Activated CD8-positive, alpha-beta memory T cell treated with anti-CD3 and anti-CD28 coated beads, Interleukin-2, amount 10 ng/mL, durations not matched to agents 7 days and 5 days (primary cell): ENCODE measurements around the gene EOLA1. TPM values are rescaled to one million over a fixed set of nuclear protein-coding genes. Genes with fewer than 3 reads are reported as not detected.

Experiments used
- ATAC-seq: fragments of 150-1000 bp; cut with Tn5 transposase; one replicate; pipeline ENCODE4 v1.10.0; 2021; ENCODE audit warnings: moderate library complexity
- CTCF ChIA-PET: fragments of 350-600 bp; sonication (Branson Sonifier 250); formaldehyde crosslinking; loops from one replicate; lab custom pipeline; 2021; ENCODE audit warnings: antibody characterized with exemption; lab: Charles Lee
- DNase-seq: peaks from one replicate; pipeline ENCODE4 v3.0.0-alpha.2; 2020
- H3K27ac Mint-ChIP-seq: one replicate; pipeline ENCODE4 v1.8.0; 2021; ENCODE audit warnings: mild to moderate bottlenecking, mixed read lengths
- H3K27me3 Mint-ChIP-seq: one replicate; pipeline ENCODE4 v1.8.0; 2021; ENCODE audit warnings: mixed read lengths
- H3K36me3 Mint-ChIP-seq: one replicate; pipeline ENCODE4 v1.8.0; 2021; ENCODE audit warnings: mild to moderate bottlenecking, mixed read lengths
- H3K4me1 Mint-ChIP-seq: one replicate; pipeline ENCODE4 v1.8.0; 2021; ENCODE audit warnings: mixed read lengths
- H3K4me3 Mint-ChIP-seq: one replicate; pipeline ENCODE4 v1.8.0; 2021; ENCODE audit warnings: mild to moderate bottlenecking, moderate library complexity, mixed read lengths
- H3K9me3 Mint-ChIP-seq: one replicate; pipeline ENCODE4 v1.8.0; 2022; ENCODE audit warnings: low read depth, mixed read lengths
- total RNA-seq, 2 experiments: library from RNA; stranded (reverse); gene quantifications; one replicate each; pipeline ENCODE4 v1.2.3, GENCODE V29; 2021

EOLA1 gene
- total RNA-seq, 2 experiments from 2014 or later = 45.2 to 50.6 TPM

DNA sequence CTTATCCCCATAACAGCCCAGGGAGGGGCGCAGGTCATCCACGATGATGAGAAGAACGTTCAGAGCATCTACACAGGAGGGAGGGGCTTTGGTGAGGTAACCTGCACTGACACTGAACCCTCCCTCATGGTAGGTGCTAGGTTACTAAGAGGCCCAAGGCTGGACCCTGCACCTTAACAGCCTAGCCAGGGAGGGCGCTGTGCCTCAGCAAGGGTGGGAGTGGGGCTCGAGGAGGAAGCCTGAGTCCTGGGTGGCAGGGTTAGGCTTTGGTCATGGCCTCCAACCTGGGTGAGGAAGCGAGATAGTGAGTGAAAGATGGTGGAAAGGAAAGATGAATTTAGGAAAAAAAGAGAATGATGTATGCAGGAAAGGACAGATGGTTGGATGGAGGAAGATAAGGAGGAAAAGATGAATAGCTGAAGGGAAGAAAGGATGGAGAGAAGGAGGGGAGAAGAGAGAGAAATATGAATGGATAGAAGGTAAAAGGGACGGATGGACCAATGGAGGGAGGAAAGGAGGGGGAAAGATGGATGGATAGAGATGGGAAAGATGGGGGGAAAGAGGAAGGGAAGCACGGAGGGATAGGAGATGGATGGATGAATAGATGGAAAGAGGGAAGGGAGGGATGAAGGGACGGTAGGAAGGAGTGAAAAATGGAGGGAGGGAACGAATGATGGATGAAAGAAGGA lies 36.4 kb upstream of the EOLA1 start:
- CTCF ChIA-PET = interaction anchor here (1.1 to 3.1 kb wide), 7 partner anchors 8 to 36 kb away, joined by 3 to 11 read pairs (median 4); partner anchors contain the start of gene EOLA1
- ATAC-seq (peak; percentile 58), DNase-seq (peak; percentile 89)
- H3K4me3 Mint-ChIP-seq = peak overlapping the region; percentile 100
- no peaks in the 10 kb centered on the region for H3K9me3 Mint-ChIP-seq
- H3K36me3 Mint-ChIP-seq = peaks cover 28% of the 10 kb centered on the region
- H3K27me3 Mint-ChIP-seq = no peaks in the 10 kb centered on the region
- H3K27ac Mint-ChIP-seq = peak overlapping the region; percentile 99
- peaks cover 44% of the 10 kb centered on the region for H3K4me1 Mint-ChIP-seq

DNA sequence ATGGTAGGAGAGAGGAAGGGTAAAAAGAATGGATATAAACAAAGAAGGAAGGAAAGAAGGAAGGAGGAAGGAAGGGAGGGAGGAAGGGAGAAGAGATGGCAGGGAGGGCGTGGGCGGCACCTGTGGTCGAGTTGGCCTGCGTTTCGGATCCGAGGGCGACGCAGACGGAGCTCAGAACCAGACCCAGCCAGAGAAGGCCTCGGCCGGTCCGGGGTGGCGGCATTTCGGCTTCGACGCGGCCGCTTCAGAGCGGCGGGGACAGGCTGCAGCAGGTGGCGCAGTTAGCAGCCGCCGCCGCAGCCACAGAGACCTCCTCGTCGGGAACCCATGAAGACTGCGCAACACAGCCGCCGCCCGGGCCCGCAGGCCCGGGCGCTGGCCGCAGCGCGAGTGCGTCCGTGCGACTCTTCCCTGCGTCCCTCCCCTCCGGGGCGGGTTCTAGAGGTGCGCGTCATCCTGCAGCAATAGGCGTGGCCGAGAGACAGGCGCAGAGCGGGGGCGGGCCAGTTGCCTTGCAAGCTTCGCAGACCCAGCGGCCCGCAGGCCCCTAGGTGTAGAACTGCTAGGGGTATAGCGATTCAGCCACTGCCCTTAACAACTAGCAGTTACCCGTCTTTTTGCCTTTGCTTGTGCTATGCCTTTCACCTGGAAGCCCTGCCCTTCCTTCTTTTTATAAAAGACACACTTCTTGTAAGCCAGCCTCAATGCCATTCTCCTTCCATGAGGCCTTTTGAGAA lies 35.7 kb upstream of the EOLA1 start, which contains the start of gene IDS:
Gene IDS, minus strand, starts transcription at position 392 of the 737 bp plus-strand sequence. Its CDS starts 169 bp downstream, at position 223.
- CTCF ChIA-PET = interaction anchor here (1.2 to 3.1 kb wide), 5 partner anchors 8 to 36 kb away, joined by 3 to 11 read pairs (median 4); partner anchors contain the start of gene EOLA1
- H3K27me3 Mint-ChIP-seq = no peaks in the 10 kb centered on the region
- no peaks in the 10 kb centered on the region for H3K9me3 Mint-ChIP-seq
- peak; percentile 93 for DNase-seq
- ATAC-seq = peak; percentile 71
- peaks cover 39% of the 10 kb centered on the region for H3K4me1 Mint-ChIP-seq
- H3K36me3 Mint-ChIP-seq = peaks cover 23% of the 10 kb centered on the region
- H3K4me3 Mint-ChIP-seq = peak within 1 kb of the TSS; percentile 100
- H3K27ac Mint-ChIP-seq = peak within 1 kb of the TSS; percentile 99

DNA sequence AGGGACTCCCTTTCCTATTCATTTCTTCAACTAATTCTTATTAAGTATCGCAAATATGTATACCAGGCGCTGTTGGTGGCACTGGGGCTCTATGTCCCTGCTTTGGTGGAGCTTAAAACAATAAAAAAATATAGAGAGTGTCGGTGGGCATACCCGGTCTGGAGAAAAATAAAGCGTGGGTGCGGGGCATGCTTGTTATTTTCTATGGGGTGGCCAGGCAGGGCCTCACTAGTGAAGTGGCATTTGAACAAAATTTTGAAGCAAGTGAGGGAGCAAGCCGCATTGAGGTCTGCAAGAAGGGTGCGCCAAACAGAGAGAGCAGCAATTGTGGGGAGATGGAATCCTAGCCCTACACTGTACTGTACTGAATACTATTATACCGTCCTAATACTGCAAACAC lies 35.1 kb upstream of the EOLA1 start:
- Mint-ChIP-seq H3K36me3 (peaks cover 19% of the 10 kb centered on the region), H3K4me1 (peaks cover 37% of the 10 kb centered on the region), H3K9me3 (no peaks in the 10 kb centered on the region), H3K4me3 (peak overlapping the region; percentile 100), H3K27ac (peak overlapping the region; percentile 99), H3K27me3 (no peaks in the 10 kb centered on the region)
- no peak for ATAC-seq
- CTCF ChIA-PET = interaction anchor here (1.3 to 3.1 kb wide), 4 partner anchors 19 to 35 kb away, joined by 3 to 11 read pairs (median 5); partner anchors contain the start of gene EOLA1
- DNase-seq = no peak

DNA sequence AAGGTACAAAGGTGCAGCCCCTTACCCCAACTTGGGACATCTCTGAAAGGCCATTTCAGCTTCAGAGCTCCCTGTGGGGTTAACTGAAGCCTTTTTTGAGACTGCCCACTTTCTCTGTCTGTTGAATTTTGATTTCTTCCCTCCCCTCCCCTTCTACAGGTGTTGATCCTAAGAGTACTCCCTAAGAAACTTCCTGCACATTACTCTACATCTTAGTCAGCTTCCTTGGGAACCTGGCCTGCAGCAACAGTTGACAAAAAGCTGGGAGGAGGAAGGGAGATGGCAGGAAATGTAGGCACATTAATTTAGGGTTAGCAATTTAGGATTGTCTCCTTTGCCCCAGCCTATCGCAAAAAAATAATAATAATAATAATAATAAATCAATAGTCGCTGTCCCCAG lies 34.5 kb upstream of the EOLA1 start:
- H3K27ac Mint-ChIP-seq = no peak overlapping the region
- ATAC-seq (no peak), DNase-seq (no peak)
- CTCF ChIA-PET = no interaction called here
- peaks cover 14% of the 10 kb centered on the region for H3K36me3 Mint-ChIP-seq
- no peaks in the 10 kb centered on the region for H3K9me3 Mint-ChIP-seq
- no peaks in the 10 kb centered on the region for H3K27me3 Mint-ChIP-seq
- peaks cover 32% of the 10 kb centered on the region for H3K4me1 Mint-ChIP-seq
- H3K4me3 Mint-ChIP-seq = no peak overlapping the region

DNA sequence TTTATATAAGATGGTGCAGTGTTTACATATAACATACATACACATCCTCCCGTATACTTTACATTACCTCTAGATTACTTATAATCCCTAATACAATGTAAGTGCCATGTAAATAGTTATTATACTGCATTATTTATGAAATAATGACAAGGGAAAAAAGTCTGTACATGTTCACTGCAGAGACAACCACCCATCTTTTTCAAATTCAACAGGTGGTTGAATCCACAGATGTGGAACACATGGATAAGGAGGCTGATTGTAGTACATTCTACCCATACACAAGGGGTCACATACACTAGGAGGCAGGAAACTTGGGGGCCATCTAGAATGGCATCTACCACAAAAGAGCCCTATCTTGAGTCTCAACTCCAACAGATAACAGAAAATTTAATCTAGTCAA lies 32.3 kb upstream of the EOLA1 start:
- ATAC-seq (no peak), DNase-seq (no peak)
- H3K9me3 Mint-ChIP-seq = no peaks in the 10 kb centered on the region
- peaks cover 3% of the 10 kb centered on the region for H3K36me3 Mint-ChIP-seq
- H3K27ac Mint-ChIP-seq = no peak overlapping the region
- CTCF ChIA-PET = no interaction called here
- H3K27me3 Mint-ChIP-seq = no peaks in the 10 kb centered on the region
- H3K4me1 Mint-ChIP-seq = peaks cover 29% of the 10 kb centered on the region
- H3K4me3 Mint-ChIP-seq = no peak overlapping the region

DNA sequence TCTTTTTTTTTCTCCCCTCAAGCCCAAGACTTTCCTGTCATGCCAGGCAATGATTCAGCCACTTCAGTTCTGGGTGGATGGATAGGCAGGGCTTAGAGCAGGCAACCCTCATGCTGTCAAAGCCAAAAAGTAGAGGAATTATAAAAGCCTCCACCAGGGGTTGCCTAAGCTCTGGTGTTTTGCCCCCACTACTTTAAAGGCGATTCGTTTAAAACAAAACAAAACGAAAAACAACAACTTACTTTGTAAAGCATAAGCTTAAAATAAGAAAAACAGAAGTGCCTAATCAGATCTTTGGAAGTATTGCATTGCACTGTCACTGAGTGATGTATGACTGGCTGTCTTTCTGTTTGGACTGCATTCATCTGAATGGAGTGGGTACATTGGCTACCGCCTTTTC lies 30.4 kb upstream of the EOLA1 start:
- Mint-ChIP-seq H3K36me3 (no peaks in the 10 kb centered on the region), H3K27ac (no peak overlapping the region), H3K27me3 (no peaks in the 10 kb centered on the region), H3K4me3 (no peak overlapping the region), H3K4me1 (peaks cover 45% of the 10 kb centered on the region), H3K9me3 (no peaks in the 10 kb centered on the region)
- DNase-seq = no peak
- CTCF ChIA-PET = interaction anchor here (0.9 to 3.8 kb wide), 5 partner anchors 11 to 30 kb away, joined by 3 to 20 read pairs (median 3); partner anchors contain the start of gene EOLA1
- ATAC-seq = no peak

DNA sequence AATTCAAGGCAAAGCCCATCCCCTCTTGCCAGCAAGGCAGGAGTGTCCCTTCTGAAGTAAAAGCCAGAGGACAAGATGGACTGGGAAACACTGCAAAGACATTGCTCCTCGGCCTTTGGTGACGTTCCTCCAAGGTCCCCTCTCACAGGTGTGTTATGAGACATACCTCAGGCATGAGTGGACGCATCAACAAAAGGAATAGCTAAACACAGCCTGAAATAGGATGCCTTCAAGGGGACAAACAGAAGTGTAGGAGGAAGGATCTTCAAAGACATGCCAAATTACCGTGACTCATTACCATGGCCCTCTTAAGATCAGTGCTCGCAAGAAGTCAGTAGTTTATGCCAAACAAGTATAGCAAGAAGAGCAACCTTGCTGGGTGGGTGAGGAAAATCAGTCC lies 29.7 kb upstream of the EOLA1 start:
- no peaks in the 10 kb centered on the region for H3K9me3 Mint-ChIP-seq
- no peak overlapping the region for H3K27ac Mint-ChIP-seq
- H3K4me1 Mint-ChIP-seq = peaks cover 45% of the 10 kb centered on the region
- H3K4me3 Mint-ChIP-seq = no peak overlapping the region
- H3K27me3 Mint-ChIP-seq = no peaks in the 10 kb centered on the region
- CTCF ChIA-PET = interaction anchor here (1.1 to 3.8 kb wide), 6 partner anchors 8 to 287 kb away, joined by 3 to 33 read pairs (median 6); partner anchors contain the start of gene EOLA1
- peaks cover 2% of the 10 kb centered on the region for H3K36me3 Mint-ChIP-seq
- no peak for ATAC-seq
- DNase-seq = no peak

DNA sequence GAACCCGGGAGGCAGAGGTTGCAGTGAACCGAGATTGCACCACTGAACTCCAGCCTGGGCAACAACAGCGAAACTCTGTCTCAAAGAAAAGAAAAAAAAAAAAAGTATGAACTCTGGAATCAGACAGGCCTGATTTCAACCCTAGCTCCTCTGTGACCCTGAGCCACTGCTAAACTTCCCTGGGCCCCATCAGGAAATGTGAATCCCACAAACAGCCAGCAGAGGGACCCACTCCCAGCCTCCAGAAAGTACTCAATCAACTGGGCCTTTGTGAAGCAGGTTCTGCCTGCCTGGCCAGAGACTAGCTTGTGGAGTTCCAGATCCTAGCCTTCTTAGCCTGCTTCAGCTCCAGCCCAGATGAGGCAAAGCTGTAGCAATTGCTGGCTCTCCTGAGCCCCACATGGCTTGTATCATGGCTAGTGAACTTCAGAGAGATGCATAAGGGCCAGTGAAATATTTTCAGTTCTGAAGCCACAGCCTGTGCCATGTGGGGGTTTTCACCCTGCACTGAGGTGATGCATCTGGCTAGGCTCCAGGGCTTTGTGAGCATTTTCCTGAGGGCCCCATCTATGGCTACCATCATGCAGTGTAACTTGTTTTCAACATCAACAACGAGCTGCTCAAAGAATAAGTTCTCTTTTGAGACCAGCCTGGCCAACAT lies 28.5 kb upstream of the EOLA1 start:
- peak; percentile 65 for ATAC-seq
- DNase-seq = peak; percentile 70
- Mint-ChIP-seq H3K9me3 (no peaks in the 10 kb centered on the region), H3K27ac (peak overlapping the region; percentile 85), H3K4me3 (no peak overlapping the region), H3K36me3 (peaks cover 6% of the 10 kb centered on the region), H3K27me3 (no peaks in the 10 kb centered on the region), H3K4me1 (peaks cover 57% of the 10 kb centered on the region)
- CTCF ChIA-PET = interaction anchor here (0.7 to 3.8 kb wide), 7 partner anchors 9 to 440 kb away, joined by 3 to 33 read pairs (median 7); partner anchors contain the start of gene EOLA1

DNA sequence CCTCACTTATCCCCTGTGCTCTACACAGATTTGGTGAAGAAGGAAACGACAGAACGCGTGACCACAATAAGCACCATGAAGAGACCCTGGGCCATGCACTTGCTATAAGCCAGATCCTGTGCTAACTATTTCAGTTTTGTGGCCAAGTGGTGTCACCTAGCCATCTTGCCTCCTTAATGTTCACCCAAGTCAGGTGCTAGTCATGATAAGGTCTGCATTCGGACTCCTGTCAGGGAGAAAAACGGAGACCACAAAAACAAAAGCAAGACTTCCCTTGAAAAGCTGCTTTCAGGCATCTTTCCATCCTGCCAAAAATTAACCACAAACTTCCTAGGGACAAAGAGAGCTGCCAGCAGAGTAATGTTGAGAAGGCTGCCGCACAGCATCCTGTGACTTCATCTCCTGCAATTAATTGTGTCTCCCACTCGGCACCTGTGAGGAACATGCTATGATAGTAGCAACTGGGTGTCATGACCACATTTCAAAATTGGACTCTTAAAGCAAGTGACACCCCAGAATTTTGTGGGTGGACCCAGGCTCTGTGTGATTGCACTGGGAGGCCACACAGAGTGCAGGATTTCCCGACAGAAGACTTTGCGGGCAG lies 26.9 kb upstream of the EOLA1 start:
- CTCF ChIA-PET = interaction anchor here (1.0 to 3.8 kb wide), 5 partner anchors 8 to 26 kb away, joined by 4 to 33 read pairs (median 20); partner anchors contain the start of genes EOLA1 and IDS
- H3K4me1 Mint-ChIP-seq = peaks cover 68% of the 10 kb centered on the region
- peak; percentile 56 for ATAC-seq
- peaks cover 9% of the 10 kb centered on the region for H3K36me3 Mint-ChIP-seq
- peak overlapping the region; percentile 87 for H3K27ac Mint-ChIP-seq
- peak overlapping the region; percentile 41 for H3K4me3 Mint-ChIP-seq
- H3K9me3 Mint-ChIP-seq = no peaks in the 10 kb centered on the region
- peak; percentile 63 for DNase-seq
- H3K27me3 Mint-ChIP-seq = no peaks in the 10 kb centered on the region

DNA sequence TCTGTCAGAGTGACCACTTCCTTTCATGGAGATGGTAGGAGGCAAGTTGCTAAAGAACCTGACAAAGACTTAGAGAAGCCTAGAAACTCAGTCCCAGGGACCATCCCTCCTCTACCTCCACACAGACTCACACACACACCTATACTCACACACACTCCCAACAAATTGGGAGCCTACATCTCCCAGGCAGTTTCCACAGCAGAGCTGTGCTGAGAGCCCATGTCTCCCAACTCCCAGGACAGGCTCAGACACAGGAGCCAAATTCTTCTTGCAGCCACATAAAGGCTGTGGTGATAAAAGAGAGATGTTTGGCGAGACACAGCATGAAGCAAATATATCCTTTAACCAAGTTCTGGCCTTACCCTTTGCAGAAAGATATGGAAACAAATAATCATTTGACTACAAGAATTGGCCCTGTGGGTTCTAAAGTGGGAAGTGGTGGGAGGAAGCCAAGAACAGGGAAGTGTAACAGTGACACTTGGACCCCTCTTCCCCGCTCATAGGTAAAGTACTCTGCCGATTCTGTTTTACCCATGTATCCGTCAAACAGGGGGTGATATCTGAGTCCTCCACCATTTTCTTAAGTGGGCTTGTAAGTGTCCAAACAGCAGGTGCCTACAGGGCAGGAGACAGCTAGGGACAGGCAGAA lies 24.7 kb upstream of the EOLA1 start:
- Mint-ChIP-seq H3K4me3 (no peak overlapping the region), H3K9me3 (no peaks in the 10 kb centered on the region), H3K27me3 (no peaks in the 10 kb centered on the region), H3K27ac (peak overlapping the region; percentile 74), H3K36me3 (peaks cover 9% of the 10 kb centered on the region), H3K4me1 (peaks cover 81% of the 10 kb centered on the region)
- ATAC-seq = peak; percentile 26
- no peak for DNase-seq
- CTCF ChIA-PET = interaction anchor here (0.8 to 0.9 kb wide), 2 partner anchors 10 to 13 kb away, joined by 3 read pairs; no protein-coding TSS in a partner anchor

DNA sequence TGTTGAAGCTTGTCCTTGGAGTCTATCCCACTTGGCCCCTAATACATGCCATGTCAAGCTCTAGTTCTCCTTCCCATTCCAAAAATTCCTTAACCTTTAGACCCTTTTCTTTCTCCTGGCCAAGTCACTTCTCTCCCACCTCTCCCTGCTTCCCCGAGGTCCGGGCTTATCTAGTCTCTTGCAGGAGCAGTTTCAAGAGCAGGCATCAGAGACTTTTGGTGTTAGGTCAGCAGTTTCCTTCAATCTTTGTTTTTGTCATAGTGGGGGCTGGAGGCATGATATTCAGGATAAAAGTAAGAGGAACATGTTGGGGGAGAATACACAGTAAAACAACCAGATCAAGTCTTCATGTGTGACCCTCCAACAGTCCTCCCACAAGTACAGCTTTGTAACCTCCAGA lies 24.2 kb upstream of the EOLA1 start:
- H3K36me3 Mint-ChIP-seq = peaks cover 9% of the 10 kb centered on the region
- peaks cover 87% of the 10 kb centered on the region for H3K4me1 Mint-ChIP-seq

DNA sequence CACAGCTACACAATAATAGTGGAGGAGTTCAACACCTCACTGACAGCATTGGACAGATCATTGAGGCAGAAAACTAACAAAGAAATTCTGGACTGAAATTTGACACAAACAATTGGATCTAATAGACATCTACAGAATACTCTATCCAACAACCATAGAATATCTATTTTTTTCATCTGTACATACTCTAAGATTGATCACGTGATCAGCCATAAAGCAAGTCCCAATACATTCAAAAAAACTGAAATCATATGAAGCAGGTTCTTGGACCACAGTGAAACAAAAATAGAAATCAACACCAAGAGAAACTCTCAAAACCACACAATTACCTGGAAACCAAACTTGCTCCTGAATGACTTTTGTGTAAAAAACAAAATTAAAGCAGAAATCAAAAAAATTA lies 23.5 kb upstream of the EOLA1 start:
- no peak for ATAC-seq
- Mint-ChIP-seq H3K27me3 (no peaks in the 10 kb centered on the region), H3K27ac (no peak overlapping the region), H3K9me3 (no peaks in the 10 kb centered on the region), H3K36me3 (peaks cover 9% of the 10 kb centered on the region), H3K4me1 (peaks cover 90% of the 10 kb centered on the region), H3K4me3 (no peak overlapping the region)
- CTCF ChIA-PET = no interaction called here
- DNase-seq = no peak

More for the DNA sequence above, 24.2 kb upstream of the EOLA1 start:
- Mint-ChIP-seq H3K27ac (peak overlapping the region; percentile 74), H3K4me3 (no peak overlapping the region), H3K9me3 (no peaks in the 10 kb centered on the region), H3K27me3 (no peaks in the 10 kb centered on the region)
- no peak for ATAC-seq
- CTCF ChIA-PET = interaction anchor here (0.8 to 0.9 kb wide), 2 partner anchors 10 to 12 kb away, joined by 3 read pairs; no protein-coding TSS in a partner anchor
- DNase-seq = no peak
